Thyroid gland (tissue), 4 donors: ENCODE data around the gene DLG2.

Experiments used
- POLR2A ChIP-seq, 2 donors: fragments of 450-650 bp; IDR thresholded peaks; one replicate each; pipeline ENCODE4 v1.6.1; 2017; ENCODE audit warnings: antibody characterized with exemption in 2 of 2, mild to moderate bottlenecking in 2 of 2, moderate library complexity in 1 of 2
- TF ChIP-seq, protein P1 (sequence below), 6 experiments: fragments of 200-600 bp in 3 of 6; fragments of 450-650 bp in 3 of 6; sonication (generic) in 3 of 6; IDR thresholded peaks; one replicate each; pipeline ENCODE4 v1.5.1; 2016 to 2019; ENCODE audit warnings: antibody characterized with exemption in 6 of 6, mild to moderate bottlenecking in 2 of 6, inconsistent platforms in 1 of 6, moderate library complexity in 1 of 6

DNA sequence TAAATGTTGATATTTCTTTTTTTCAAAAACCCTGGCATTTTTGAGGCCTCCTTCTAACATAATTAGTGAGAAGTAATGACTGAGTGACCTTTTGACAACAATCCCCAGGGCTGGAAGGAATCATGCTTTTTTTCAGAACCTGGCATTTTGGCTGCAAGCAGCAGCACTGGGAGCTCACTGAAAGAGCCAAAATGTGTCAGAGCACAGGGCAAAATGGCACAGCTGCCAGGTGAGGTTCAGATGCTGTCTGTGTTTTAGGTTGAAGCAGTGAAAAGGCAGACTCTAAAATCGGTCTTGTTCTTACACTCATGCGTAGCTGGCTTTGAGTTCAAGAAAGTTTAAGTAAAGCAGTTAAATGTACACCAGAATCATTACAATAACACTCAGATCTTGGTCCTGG, 1063.8 kb downstream of the DLG2 start:
- TF ChIP-seq, protein P1, sequence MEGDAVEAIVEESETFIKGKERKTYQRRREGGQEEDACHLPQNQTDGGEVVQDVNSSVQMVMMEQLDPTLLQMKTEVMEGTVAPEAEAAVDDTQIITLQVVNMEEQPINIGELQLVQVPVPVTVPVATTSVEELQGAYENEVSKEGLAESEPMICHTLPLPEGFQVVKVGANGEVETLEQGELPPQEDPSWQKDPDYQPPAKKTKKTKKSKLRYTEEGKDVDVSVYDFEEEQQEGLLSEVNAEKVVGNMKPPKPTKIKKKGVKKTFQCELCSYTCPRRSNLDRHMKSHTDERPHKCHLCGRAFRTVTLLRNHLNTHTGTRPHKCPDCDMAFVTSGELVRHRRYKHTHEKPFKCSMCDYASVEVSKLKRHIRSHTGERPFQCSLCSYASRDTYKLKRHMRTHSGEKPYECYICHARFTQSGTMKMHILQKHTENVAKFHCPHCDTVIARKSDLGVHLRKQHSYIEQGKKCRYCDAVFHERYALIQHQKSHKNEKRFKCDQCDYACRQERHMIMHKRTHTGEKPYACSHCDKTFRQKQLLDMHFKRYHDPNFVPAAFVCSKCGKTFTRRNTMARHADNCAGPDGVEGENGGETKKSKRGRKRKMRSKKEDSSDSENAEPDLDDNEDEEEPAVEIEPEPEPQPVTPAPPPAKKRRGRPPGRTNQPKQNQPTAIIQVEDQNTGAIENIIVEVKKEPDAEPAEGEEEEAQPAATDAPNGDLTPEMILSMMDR (IDR thresholded peaks at IDR 0.05): no peak
- TF ChIP-seq POLR2A (IDR thresholded peaks at IDR 0.05): no peak
